Activated CD4-positive, alpha-beta T cell treated with anti-CD3 and anti-CD28 coated beads, Interleukin-2, amount 50 U/mL, for 48 hours (primary cell): ENCODE results near the gene KCNK10.

Experiments
- DNase-seq, 2 experiments: peaks; one replicate each; pipeline ENCODE4 v3.0.0-alpha.2; 2020

The KCNK10 gene

GRCh38 chr14:88225721-88226120 lies 97.3 kb downstream of the KCNK10 start:
- DNase-seq, result no peak

DNA sequence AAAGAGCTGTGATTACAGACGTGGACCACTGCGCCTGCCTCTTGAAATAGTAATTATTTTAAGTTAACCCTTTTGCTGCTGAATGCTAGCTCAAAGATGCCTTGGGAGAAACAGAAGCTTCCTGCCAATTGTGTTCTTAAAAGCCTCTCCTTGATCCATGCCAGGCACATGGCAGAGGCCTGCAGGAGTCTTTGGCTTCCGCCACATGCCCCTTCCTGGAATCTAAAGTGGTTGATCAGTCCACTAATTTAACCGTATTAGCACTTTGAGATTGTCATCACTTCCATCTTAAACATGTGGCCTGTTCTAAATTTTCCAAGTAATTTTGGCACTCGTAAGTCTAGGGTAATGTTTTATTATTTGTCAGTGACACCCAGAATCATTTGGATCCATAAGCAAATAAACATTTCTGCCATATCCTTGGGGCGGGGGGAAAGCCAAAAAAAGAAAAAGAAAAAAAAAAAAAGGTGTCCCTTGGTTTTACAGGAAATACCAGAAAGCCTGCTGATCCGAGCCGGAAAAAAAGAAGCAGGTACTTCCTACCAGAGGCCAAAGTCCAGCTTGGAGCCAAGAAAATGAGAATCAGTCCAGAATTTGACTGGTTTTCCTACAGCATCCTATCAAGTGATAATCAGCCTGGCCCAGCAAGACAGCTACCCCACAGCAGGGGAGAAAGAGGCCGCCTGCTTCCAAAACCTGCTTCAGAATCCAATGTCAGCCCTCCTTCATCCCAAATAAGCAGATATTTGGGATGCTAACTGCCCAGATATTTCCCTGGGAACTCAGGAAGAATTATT lies 104.8 kb downstream of the KCNK10 start:
- no peak for DNase-seq

GRCh38 chr14:88212691-88213090 lies 110.4 kb downstream of the KCNK10 start:
- no peak for DNase-seq

GRCh38 chr14:88210426-88210825 lies 112.6 kb downstream of the KCNK10 start:
- no peak for DNase-seq

DNA sequence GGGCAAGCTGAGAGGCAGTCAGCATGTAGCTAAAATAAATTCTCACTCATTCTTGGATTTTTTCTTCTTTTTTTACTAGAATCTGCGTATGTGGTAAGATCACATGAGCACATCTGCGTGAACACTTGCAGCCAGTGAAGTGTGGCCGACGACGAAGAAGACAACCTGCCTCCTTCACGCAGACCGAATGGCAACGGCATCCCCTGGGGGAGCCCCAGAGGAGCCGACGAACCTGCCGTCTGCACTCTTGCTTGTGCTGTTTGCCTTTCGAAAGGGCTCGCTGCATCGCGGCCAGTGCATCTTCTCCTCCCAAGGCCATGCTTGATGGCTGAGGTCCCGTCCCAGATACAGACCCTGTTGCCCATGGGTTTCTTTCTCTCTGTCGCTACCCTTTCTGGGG lies 113.8 kb downstream of the KCNK10 start:
- DNase-seq, result no peak

DNA sequence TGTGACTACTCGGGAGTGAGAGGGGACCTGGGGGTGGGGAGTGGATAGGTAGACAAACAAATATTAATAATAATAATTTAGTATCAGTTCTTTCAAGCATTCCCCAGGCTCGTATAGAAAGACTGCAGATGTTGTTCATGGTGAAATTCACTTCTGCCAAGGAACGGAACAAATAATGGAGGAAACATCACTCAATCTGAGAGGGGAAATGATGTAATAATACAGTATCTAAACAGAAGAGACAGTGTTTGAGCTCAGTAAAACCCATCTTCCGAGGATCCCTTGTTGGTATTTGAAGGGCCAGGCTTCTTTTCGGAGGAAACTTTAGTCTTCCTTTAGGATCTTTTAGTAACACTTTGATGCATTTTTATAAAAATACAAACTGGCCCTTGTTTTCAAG lies 114.2 kb downstream of the KCNK10 start:
- DNase-seq, result no peak

GRCh38 chr14:88204221-88204620 lies 118.8 kb downstream of the KCNK10 start:
- no peak for DNase-seq

DNA sequence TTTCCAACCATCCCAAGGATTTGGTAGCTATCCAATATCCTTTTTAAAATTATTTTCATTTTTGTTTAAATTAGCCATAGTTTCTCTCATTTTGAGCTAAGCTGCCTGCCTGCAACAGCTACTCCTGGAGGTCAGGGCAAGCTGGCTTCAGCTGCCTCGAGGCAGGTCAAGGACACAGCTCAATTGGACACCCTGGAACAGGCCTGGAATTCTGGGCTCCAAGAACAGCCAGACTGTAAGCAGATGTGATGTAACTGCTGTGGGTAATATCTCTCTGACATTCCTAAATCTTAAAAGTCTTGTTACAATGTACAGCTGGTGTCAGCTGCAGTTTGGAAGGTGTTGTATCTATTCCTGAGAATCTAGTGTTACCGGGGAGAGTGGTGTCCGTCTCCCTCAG lies 119.8 kb downstream of the KCNK10 start:
- no peak for DNase-seq

- DNase-seq, result no peak
Observed at GRCh38 chr14:88202286-88202685, 120.8 kb downstream of the KCNK10 start.

DNA sequence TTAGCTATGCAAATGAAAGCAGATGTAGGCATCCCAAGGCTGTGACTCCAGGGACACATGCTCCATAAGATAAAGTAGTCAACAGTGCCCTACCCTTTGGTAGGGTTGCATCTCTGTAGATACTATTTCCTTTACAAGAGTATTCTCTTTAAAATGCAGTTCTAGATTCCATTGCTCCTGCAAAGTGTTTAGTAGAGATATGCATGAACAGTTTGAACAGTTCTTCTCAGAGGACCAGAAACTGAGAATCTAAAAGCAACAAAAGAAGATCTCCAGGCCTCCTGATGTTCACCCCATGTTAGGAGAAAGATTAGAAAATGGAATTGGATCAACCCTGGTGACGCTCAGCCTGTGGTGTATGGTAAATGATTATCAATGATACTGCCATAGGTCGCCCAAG lies 121.2 kb downstream of the KCNK10 start:
- no peak for DNase-seq

- no peak for DNase-seq
Observed at GRCh38 chr14:88199882-88200281, 123.2 kb downstream of the KCNK10 start.

- no peak for DNase-seq
Observed at GRCh38 chr14:88198446-88198845, 124.6 kb downstream of the KCNK10 start.

DNA sequence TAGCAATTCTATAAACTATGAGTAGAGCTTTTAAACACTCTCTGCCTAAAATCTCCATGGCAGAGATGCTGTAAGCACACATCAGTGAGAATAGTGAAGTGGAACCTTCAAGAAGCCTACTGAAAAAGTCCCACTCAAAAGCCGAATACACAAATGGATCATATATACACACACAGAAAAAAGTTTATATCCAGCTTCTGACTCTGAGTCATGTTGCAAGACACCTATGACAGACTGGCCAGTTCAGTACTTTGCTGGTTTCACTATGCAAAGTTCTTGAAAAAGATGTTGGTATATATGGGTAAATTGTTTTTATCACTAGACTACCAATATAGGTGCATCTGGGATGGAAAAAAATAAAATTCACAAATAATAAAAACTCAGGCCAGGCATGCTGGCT lies 126.1 kb downstream of the KCNK10 start:
- DNase-seq, result no peak

DNA sequence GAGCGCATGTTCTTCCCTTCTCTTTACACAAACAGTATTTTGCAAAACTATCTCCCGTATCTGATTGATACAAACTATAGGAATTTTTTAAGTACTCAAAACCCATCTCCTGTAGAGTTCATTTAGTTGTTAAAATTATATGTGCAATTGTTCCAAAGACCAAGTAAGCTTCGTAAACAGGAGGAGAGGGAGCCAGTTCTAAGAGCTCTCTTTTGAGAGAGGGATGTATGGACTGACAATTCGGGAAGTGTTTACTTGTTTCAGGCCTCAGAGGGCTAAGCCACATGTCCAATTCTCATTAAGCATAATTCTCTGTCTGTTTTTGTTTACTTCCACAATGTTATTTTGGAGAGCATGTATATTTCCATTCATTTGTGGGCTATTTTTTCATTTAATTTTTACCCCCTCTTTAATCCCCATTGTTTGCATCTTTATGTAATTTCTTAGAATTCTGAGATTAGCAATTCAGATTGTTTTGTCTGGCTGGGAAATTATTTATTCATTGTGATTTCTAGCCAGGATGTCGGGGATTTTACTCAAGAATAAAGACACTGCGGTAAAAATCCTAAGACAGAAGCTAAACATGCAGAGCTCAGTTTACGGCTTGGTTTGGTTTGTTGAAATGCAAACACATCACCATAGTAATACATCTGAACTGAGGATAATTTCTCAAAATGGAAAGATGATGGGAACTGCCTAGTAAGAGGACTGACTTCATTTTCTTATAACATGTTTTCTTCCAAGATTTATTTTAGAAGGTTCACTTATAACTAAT lies 126.8 kb downstream of the KCNK10 start:
- no peak for DNase-seq

- no peak for DNase-seq
Observed at GRCh38 chr14:88195676-88196075, 127.4 kb downstream of the KCNK10 start.

DNA sequence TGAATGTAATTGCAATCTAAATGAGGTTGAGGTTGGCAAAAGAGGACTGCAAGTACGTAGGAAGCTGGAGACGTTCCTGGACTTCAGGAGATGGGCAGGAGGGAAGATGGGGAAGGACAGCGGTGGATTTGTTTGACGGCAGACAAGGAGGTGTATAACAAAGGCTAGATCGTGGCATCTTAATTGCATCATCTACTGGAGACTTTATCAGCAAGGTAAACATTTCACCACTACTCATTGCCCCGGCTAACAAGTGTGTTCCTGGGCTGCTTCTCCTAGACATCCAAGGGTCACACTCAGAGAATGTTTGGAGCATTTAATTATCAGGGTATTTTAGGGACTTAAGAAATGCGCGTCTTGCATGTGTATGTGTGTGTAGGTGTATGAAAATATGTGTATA lies 128.5 kb downstream of the KCNK10 start:
- DNase-seq, result no peak

DNA sequence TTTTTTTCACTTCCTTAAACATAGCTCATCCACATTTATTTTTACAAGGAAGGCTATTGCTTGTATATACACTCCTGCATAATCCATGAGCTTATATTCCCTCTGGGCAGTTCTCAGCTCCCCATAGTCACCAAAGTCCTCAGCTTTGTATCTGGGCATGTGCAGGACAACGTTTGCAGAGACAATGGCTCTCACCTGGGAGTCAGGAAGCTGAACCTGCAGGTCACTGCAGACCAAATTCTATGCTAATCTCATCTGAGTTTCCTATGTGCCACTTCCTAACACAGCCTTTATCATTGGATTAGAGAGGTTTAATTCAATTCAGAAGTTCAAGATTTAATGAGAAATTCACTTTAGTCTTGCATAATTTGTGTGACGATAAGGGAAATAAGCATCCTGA lies 131.5 kb downstream of the KCNK10 start:
- DNase-seq, result no peak

GRCh38 chr14:88189417-88190191 lies 133.5 kb downstream of the KCNK10 start:
- DNase-seq, result peak; percentile 60 to 72

DNA sequence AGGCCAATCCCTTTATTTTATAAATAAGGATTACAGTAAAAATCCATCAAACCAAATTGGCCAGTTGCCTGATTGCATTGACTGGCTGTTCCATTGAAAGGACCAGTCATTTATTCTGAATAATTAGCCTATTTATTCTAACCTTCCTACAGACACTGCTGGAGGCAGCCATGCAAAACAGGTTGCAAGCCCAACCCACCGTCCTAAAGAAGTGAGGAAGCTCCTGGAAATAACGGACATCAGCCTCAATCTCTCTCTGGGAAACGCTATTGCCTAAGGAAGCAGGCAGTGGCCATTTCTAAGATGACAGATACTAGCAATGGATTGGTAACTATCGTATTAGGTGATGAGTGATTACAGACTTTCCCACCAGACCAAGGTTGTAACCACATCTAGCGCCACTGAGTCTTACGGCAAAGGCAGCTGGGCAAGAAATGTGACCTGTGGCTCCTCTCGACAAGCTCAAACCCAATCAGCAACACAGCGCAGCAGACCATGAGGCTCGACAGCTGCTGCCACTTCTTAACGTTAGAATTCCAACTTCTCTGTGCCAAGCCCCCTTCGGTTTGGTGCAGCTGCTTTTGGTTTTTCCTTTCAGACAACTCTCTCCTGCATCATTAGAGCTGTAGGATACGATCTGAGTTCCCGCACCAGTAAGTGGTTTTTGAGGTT lies 134.2 kb downstream of the KCNK10 start:
- no peak for DNase-seq

GRCh38 chr14:88185843-88186242 lies 137.2 kb downstream of the KCNK10 start:
- DNase-seq, result no peak

DNA sequence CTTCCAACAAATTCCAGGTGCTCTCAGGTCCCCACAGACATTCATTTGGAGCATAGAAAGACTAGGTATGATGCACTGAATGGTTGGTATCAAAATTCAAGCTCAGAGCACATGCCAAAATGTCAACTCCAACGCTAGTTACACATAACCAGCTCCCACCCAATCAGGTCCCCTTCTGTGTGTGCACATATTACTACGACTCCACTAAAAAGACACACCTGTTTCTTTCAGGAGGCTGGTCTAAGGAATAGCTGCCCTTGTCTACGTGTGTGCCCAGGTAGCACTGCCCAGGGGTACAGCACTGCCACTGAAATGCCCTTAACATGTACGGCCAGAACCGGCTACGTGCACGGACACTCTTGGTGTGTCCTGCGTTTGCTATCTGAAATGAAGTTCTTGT lies 138.1 kb downstream of the KCNK10 start:
- no peak for DNase-seq

- no peak for DNase-seq
Observed at GRCh38 chr14:88181072-88181471, 142.0 kb downstream of the KCNK10 start.

DNA sequence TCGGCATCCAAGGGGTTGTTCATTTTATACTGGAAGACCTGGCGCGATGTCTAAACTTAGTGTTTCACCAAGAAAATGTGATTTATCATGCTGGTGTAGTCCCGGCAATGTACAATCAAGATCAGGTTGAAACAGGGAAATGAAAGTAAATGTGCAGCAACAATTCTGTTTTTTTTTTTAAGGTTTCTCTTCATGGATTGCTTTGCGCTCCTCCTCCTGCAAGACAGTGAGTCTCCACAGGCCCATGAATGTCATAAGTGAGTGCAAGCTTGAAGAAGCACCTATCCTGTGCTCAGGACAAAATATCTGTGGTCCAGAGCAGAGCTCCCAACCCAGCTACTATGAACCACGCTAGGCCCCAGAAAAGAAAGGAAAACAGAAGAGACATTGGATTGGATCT lies 143.4 kb downstream of the KCNK10 start:
- DNase-seq, result no peak
